Glomerular endothelial cell (primary cell): ENCODE data around the gene CADPS. TPM values are rescaled to one million over a fixed set of nuclear protein-coding genes. Genes with fewer than 3 reads are reported as not detected.
A peak's percentile ranks its signal among the peaks of the same experiment; 100 is the strongest.

ENCODE experiments used
- DNase-seq: peaks from one replicate; pipeline ENCODE4 v3.0.0-alpha.2; 2011; ENCODE audit warnings: low read depth, low spot score; ENCODE audit errors: extremely low read depth
- total RNA-seq: library from RNA; depleted of rRNA; stranded (reverse); fragments of >200 nt; gene quantifications from 2 replicates; pipeline ENCODE4 v1.2.3, GENCODE V29; 2015

Gene CADPS
- not detected in 2 replicates for total RNA-seq

GRCh38 chr3:62874711-62875557 is at the start of gene CADPS:
Gene CADPS, minus strand, starts transcription at chr3:62875416. Its CDS starts 387 bp downstream, at chr3:62875029.
- DNase-seq, result no peak

- no peak for DNase-seq
Observed at GRCh38 chr3:62923066-62923465, 47.9 kb upstream of the CADPS start.

- DNase-seq, result no peak
Observed at GRCh38 chr3:62922326-62922725, 47.1 kb upstream of the CADPS start.

GRCh38 chr3:62920466-62920784 is 45.2 kb upstream of the CADPS start:
- no peak for DNase-seq

GRCh38 chr3:62919784-62920465 is 44.7 kb upstream of the CADPS start:
- DNase-seq, result no peak

GRCh38 chr3:62918777-62919176 is 43.6 kb upstream of the CADPS start:
- no peak for DNase-seq

- DNase-seq, result no peak
Observed at GRCh38 chr3:62918131-62918530, 42.9 kb upstream of the CADPS start.

GRCh38 chr3:62911526-62911925 is 36.3 kb upstream of the CADPS start:
- DNase-seq, result no peak

- DNase-seq, result no peak
Observed at GRCh38 chr3:62905331-62905730, 30.1 kb upstream of the CADPS start.

GRCh38 chr3:62898530-62899496 is 23.6 kb upstream of the CADPS start:
- no peak for DNase-seq

- no peak for DNase-seq
Observed at GRCh38 chr3:62895901-62896300, 20.7 kb upstream of the CADPS start.

GRCh38 chr3:62892951-62893350 is 17.7 kb upstream of the CADPS start:
- no peak for DNase-seq

GRCh38 chr3:62892045-62892444 is 16.8 kb upstream of the CADPS start:
- no peak for DNase-seq

GRCh38 chr3:62888778-62889177 is 13.6 kb upstream of the CADPS start:
- DNase-seq, result no peak

- DNase-seq, result no peak
Observed at GRCh38 chr3:62888180-62888579, 13.0 kb upstream of the CADPS start.

GRCh38 chr3:62885136-62885535 is 9.9 kb upstream of the CADPS start:
- DNase-seq, result no peak

GRCh38 chr3:62884096-62884870 is 9.1 kb upstream of the CADPS start:
- DNase-seq, result no peak

GRCh38 chr3:62882676-62883200 is 7.5 kb upstream of the CADPS start:
- DNase-seq, result no peak

- peak; percentile 5 for DNase-seq
Observed at GRCh38 chr3:62876064-62876463, 848 bp upstream of the CADPS start.

- no peak for DNase-seq
Observed at GRCh38 chr3:62875558-62876002, 364 bp upstream of the CADPS start.
